HL-60/S4 (cell line): Measurements from ENCODE around the gene ZEB2.

Experiments
- in situ Hi-C: fragments of 300-500 bp; cut with MboI; formaldehyde crosslinking; loops from 2 replicates; pipeline ENCODE4 v1.14.3; 2022; ENCODE audit warnings: low sequenced_read_pairs

The ZEB2 gene

DNA sequence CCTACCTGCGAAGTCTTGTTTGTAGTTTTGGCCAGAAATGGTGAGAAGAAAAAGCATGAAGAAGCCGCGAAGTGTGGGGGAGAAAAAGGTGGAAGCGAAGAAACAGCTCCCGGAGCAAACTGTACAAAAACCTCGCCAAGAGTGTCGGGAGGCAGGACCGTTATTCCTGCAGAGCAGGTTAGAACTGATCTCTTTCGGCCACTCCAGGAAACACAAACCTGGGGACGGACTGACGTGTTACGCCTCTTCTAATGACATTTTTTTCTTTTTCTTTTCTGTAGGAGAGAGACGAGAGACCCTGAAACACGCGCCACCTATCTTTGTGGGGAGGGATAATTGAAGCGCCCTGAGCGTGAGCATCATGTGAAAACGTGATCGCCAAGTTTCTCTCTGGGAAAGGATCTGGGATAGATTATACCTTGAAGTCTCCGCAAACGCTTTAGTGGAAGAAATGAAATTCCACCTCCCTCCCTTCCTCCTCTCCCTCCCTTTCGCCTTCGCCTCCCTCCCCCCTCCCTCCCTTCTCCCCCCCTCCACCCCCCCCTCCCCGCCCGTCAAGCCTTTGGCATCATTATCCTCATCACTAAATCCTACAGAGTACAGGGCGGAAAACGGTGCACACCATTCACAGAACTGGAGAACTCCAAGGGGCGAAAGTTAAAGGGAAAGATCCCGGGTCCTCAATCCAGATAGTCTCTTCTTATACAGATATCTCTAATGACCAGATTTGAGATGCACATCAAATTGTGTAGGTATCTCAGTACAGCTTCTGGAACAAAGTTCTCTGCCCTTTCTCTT is at the start of gene ZEB2:
ZEB2 (minus strand) TSS at position 186 of the 798 bp plus-strand sequence. CDS start 2,769 bp downstream, outside the sequence.
- in situ Hi-C loops = no loop called here

DNA sequence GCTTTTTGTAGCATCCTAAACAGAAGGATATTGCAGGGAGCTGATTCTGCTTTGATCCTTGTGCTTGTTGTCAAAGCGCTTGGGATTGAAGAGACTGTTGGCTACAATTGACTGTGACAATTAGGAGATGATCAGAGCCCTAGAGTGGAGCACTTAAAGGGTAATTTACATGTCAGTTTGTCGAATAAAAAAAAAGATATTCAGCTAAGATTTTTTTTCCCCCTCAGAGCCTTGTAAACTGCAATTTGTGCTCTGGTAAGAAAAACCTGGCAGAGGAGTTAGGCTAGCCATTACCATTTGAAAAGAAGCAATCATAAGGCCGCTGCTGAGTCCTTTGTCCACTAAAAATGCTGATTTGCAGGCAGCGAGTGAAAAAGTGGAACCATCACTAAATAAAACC is 47.8 kb upstream of the ZEB2 start:
- in situ Hi-C loops = no loop called here

DNA sequence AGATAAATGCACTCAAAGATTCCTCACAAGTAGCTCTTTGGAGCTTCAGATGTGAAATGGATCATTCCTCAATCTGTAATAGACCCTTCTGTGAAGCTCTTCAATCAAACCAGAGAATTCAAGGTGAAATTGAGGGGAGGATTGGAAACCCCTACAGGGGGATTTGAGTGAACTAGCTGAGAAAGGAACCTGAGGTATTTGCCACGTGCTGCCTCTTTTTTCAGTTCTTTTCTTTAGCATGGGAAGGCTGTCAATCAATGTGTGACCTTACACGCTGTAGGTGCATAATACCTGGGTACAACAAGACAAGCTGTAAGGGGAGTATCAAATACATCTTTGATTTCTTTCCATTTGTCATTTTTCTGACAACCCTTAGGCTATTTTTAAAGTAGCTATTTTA is 46.5 kb upstream of the ZEB2 start:
- in situ Hi-C loops = no loop called here

DNA sequence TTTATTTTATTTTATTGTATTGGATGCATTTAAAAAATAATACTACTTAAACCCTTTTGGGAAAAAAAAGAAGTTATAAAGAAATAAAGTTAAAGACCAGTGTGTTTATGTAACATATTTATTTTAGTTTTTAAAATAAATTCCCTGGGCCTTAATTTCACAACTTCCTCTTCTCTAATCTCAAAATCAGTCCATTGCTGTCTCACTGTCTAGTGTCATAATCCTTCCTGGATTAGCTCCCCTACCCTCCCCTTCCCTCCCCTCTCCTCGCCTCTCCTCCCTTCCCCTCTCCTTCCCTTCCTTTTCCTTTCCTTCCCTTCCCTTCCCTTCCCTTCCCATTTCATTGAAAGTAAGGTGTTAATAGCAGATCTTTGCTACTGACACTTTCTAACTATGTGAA is 40.3 kb upstream of the ZEB2 start:
- in situ Hi-C loops = no loop called here

- in situ Hi-C loops = no loop called here
Observed at GRCh38 chr2:144559681-144560080, 39.8 kb upstream of the ZEB2 start.

DNA sequence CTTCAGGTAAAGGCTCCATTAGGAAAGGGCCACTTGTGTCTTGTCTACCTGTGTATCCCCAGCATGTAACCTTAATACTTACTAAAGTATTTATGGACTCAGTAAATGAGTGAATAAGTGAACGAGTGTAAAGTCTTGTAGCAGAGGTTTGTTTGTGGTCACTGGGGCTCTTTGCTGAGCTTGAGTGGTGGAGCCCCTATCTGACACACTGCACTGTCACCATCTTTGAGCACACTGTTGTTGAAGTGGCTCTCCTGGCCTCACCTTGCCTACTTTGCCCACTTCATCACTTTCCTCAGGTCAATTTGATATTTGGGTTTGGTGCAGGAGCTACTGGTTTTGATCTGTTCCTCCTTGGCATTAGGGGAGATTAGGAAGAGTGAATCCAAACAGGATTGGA is 39.3 kb upstream of the ZEB2 start:
- in situ Hi-C loops = no loop called here

GRCh38 chr2:144554492-144555210 is 34.7 kb upstream of the ZEB2 start:
- in situ Hi-C loops = no loop called here

GRCh38 chr2:144553379-144553778 is 33.5 kb upstream of the ZEB2 start:
- in situ Hi-C loops = no loop called here

DNA sequence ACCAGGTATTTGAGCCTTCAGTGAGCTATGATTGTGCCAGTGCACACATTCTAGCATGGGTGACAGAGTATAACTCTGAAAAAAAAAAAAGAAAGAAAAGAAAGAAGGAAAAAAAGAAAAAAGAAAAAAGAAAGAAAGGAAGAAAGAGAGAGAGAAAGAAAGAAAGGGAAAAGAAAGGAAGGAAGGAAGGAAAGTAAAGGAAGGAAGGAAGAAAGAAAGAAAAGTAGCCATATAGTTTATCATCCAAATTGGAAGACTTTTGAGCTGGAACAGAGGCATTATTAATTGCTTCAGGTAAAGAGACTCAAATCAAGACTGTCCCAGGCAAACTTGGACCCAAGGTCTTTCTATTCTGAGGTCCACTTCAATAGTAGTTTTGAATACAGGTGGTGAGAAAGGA is 32.9 kb upstream of the ZEB2 start:
- in situ Hi-C loops = no loop called here

- in situ Hi-C loops = no loop called here
Observed at GRCh38 chr2:144550911-144551310, 31.0 kb upstream of the ZEB2 start.

DNA sequence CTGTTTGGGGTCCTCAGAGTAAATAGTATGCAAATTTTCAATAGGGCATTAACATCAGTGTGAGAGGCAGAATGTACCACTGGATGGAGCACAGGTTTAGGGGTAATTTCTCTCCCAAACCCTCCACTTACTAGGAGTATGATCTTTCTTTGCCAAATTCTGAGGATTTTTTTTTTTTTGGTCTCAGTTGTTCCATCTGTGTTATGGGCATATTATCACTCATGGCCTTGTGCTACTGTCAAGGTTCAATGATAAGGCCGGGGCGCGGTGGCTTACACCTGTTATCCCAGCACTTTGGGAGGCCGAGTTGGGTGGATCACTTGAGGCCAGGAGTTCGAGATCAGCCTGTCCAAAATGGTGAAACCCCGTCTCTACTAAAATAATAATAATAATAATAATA is 30.2 kb upstream of the ZEB2 start:
- in situ Hi-C loops = no loop called here

- in situ Hi-C loops = no loop called here
Observed at GRCh38 chr2:144548532-144549191, 28.7 kb upstream of the ZEB2 start.

- in situ Hi-C loops = no loop called here
Observed at GRCh38 chr2:144548088-144548487, 28.2 kb upstream of the ZEB2 start.

- in situ Hi-C loops = no loop called here
Observed at GRCh38 chr2:144547494-144547893, 27.6 kb upstream of the ZEB2 start.

DNA sequence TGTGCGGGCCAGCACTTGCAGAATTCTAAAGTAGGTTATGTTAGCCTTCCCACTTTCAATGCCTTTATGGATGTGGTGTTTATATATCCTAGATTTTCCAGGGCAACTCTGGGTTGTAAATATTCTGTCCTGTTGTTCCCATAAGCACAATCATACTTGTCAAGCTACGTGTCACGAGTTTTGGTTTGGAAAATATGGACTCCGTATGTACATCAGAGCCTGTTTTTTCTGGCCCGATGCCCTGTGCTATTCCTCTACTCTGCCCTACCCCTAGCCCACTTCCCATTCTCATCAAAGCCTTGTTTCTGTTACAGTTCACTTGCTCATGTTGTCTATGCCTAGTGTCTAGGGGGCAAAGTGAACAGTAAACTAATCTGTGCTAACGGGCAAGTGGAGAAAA is 27.0 kb upstream of the ZEB2 start:
- in situ Hi-C loops = no loop called here

DNA sequence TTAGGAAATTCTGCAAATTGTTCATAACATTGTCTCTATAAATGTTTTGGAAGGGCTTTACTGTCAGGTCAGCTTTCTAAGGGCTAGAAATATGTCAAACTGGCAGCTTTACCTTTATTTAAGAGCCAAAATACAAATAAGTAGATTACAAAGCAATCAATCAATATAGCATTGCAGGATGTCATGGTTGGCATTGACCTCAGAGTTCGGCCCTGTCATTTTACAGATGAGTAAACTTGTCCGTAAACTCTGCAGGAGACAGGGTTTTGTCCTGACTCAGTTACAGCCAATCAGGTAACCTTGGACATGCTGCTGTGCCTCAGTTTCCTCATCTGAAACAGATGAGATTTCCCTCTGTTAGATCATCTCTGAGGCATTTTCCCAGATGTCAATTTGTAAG is 25.9 kb upstream of the ZEB2 start:
- in situ Hi-C loops = no loop called here

DNA sequence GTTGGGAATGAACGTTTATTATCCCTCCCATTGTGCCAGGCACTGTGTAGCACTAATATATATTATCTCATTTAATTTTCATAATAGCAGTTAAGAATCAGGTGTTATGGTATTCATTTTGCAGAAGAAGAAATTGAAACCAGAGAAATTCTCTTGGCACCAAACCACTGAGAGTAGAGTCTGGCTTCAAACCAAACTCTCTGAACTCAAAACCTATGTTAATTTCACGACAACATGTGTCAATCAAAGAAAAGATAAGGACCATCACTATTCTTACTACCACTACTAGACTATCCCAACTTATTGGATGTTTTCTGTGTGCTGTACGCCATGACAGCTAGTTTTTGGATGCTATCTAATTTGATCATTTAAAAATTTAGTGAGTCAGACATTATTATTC is 24.1 kb upstream of the ZEB2 start:
- in situ Hi-C loops = no loop called here

GRCh38 chr2:144541396-144541795 is 21.5 kb upstream of the ZEB2 start:
- in situ Hi-C loops = no loop called here

- in situ Hi-C loops = no loop called here
Observed at GRCh38 chr2:144539289-144539782, 19.4 kb upstream of the ZEB2 start.

GRCh38 chr2:144535300-144535699 is 15.4 kb upstream of the ZEB2 start:
- in situ Hi-C loops = no loop called here

GRCh38 chr2:144533221-144533620 is 13.3 kb upstream of the ZEB2 start:
- in situ Hi-C loops = no loop called here

DNA sequence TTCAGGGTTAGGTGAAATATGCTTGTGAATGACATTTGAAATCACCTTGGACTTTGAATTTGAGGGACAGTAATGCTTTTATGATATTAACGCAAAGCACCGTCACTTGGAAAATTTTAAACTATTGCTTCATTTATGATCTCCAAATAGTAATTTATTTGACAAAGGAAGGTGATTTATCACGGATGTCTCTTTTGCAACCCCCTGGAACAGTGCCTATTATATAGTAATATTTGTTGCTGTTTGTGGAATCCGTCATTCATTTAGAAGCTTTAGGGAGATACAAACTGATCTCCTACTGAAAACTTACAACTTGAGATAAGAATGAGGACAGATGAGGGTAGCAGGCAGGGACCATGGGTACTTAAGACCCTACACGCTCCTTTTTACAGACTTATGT is 10.7 kb upstream of the ZEB2 start:
- in situ Hi-C loops = no loop called here
